C4-2B (cell line): Measurements from ENCODE around the gene PTPRZ1.

Source experiments
- ZFX ChIP-seq: fragments of 450-650 bp; IDR thresholded peaks from 2 replicates; pipeline ENCODE4 v1.6.1; 2017
- TF ChIP-seq, protein P1 (sequence below): fragments of 450-650 bp; conservative IDR thresholded peaks from 2 replicates; pipeline ENCODE4 v1.5.1; 2017; ENCODE audit warnings: mild to moderate bottlenecking

DNA sequence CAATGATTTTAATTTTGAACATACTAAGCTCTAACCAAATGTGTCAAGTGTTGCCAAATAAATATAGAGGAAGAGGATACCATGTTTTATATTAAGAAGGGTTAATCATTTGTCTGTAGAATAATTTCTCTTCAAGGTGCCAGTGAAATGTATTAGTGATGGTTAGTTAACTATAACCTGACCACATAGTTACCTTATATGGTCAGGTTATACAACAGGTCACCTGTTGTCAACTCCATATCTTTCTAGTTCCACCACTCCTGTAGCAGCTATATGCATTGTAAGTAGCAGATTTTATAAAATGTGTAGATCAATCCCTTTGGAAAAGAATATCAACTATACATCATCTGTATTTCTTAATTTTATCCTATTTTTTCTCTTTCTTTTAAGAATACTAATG is 35.1 kb downstream of the PTPRZ1 start:
- TF ChIP-seq, protein P1, sequence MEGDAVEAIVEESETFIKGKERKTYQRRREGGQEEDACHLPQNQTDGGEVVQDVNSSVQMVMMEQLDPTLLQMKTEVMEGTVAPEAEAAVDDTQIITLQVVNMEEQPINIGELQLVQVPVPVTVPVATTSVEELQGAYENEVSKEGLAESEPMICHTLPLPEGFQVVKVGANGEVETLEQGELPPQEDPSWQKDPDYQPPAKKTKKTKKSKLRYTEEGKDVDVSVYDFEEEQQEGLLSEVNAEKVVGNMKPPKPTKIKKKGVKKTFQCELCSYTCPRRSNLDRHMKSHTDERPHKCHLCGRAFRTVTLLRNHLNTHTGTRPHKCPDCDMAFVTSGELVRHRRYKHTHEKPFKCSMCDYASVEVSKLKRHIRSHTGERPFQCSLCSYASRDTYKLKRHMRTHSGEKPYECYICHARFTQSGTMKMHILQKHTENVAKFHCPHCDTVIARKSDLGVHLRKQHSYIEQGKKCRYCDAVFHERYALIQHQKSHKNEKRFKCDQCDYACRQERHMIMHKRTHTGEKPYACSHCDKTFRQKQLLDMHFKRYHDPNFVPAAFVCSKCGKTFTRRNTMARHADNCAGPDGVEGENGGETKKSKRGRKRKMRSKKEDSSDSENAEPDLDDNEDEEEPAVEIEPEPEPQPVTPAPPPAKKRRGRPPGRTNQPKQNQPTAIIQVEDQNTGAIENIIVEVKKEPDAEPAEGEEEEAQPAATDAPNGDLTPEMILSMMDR: no peak
- TF ChIP-seq ZFX: no peak
